CD14-positive monocyte (primary cell): ENCODE measurements around the gene TPRG1. TPM values are rescaled to one million over a fixed set of nuclear protein-coding genes. Genes with fewer than 3 reads are reported as not detected.

Experiments
- DNase-seq, 3 donors: peaks; one replicate each; pipeline ENCODE4 v3.0.0-alpha.2; 2011 to 2022
- H2AFZ ChIP-seq: 2 replicates; pipeline ENCODE4 v1.6.0; 2012; ENCODE audit warnings: mild to moderate bottlenecking, low read depth, low read length, inconsistent platforms; ENCODE audit not compliant: insufficient read depth, poor library complexity, severe bottlenecking
- H3K27ac ChIP-seq, 2 donors: 1 replicate in 1 of 2; 2 replicates in 1 of 2; pipeline ENCODE4 v1.5.1; 2012 to 2013; ENCODE audit warnings: low read length in 2 of 2, control low read depth in 1 of 2, inconsistent platforms in 1 of 2, low read depth in 1 of 2, mild to moderate bottlenecking in 1 of 2
- H3K27me3 ChIP-seq, 2 donors: one replicate each; pipeline versions ENCODE4 v1.6.0 to v1.6.1; 2011 to 2013; ENCODE audit warnings: low read length in 2 of 2; ENCODE audit not compliant: control insufficient read depth in 2 of 2, insufficient read depth in 2 of 2
- H3K36me3 ChIP-seq, 2 donors: replicated peaks in 1 of 2; 1 replicate in 1 of 2; 2 replicates in 1 of 2; pipeline versions ENCODE4 v1.5.1 to v1.6.1; 2012 to 2013; ENCODE audit warnings: low read length in 2 of 2, control low read depth in 1 of 2, inconsistent platforms in 1 of 2, mild to moderate bottlenecking in 1 of 2; ENCODE audit not compliant: insufficient read depth in 2 of 2, control insufficient read depth in 1 of 2
- H3K4me1 ChIP-seq, 2 donors: 1 replicate in 1 of 2; 2 replicates in 1 of 2; pipeline versions ENCODE4 v1.5.1 to v1.6.1; 2012 to 2013; ENCODE audit warnings: low read length in 2 of 2, control low read depth in 1 of 2, inconsistent platforms in 1 of 2, mild to moderate bottlenecking in 1 of 2, moderate library complexity in 1 of 2; ENCODE audit not compliant: insufficient read depth in 2 of 2, control insufficient read depth in 1 of 2
- H3K4me2 ChIP-seq: replicated peaks from 2 replicates; pipeline ENCODE3; 2012; ENCODE audit warnings: low read length, moderate library complexity, mild to moderate bottlenecking; ENCODE audit not compliant: poor library complexity, severe bottlenecking; ENCODE audit errors: extremely low read depth
- H3K4me3 ChIP-seq, 3 experiments: fragments of 200-600 bp in 1 of 3; sonication (generic) in 1 of 3; replicated peaks in 1 of 3; 1 replicate in 2 of 3; 2 replicates in 1 of 3; pipeline ENCODE4 v1.5.1; 2011 to 2013; ENCODE audit warnings: low read length in 3 of 3, mild to moderate bottlenecking in 3 of 3, control low read depth in 2 of 3, low read depth in 2 of 3, inconsistent platforms in 1 of 3, moderate library complexity in 1 of 3
- H3K79me2 ChIP-seq: 2 replicates; pipeline ENCODE4 v1.6.0; 2012; ENCODE audit warnings: mild to moderate bottlenecking, control low read depth, inconsistent platforms, low read length, moderate library complexity; ENCODE audit not compliant: insufficient read depth
- H3K9ac ChIP-seq: 2 replicates; pipeline ENCODE4 v1.6.0; 2017; ENCODE audit warnings: low read length, mild to moderate bottlenecking; ENCODE audit not compliant: insufficient read depth, poor library complexity, severe bottlenecking
- H3K9me3 ChIP-seq, 2 donors: replicated peaks in 1 of 2; 1 replicate in 1 of 2; 2 replicates in 1 of 2; pipeline versions ENCODE4 v1.5.1 to v1.6.1; 2012 to 2013; ENCODE audit warnings: low read length in 2 of 2, control low read depth in 1 of 2; ENCODE audit not compliant: control insufficient read depth in 1 of 2, insufficient read depth in 1 of 2
- H4K20me1 ChIP-seq: 2 replicates; pipeline ENCODE4 v1.6.0; 2012; ENCODE audit warnings: mild to moderate bottlenecking, low read length, control low read depth, moderate library complexity; ENCODE audit not compliant: insufficient read depth
- H3K27ac Mint-ChIP-seq, 7 donors: one replicate each; pipeline ENCODE4 v1.8.0; 2020; ENCODE audit warnings: mild to moderate bottlenecking in 7 of 7, mixed read lengths in 7 of 7, moderate library complexity in 6 of 7, inconsistent platforms in 2 of 7
- H3K27me3 Mint-ChIP-seq, 3 donors: one replicate each; pipeline ENCODE4 v1.8.0; 2021 to 2022; ENCODE audit warnings: low read depth in 3 of 3, mild to moderate bottlenecking in 3 of 3, mixed read lengths in 3 of 3, moderate library complexity in 3 of 3, inconsistent platforms in 1 of 3
- H3K36me3 Mint-ChIP-seq, 2 donors: one replicate each; pipeline ENCODE4 v1.8.0; 2020; ENCODE audit warnings: mixed read lengths in 2 of 2, inconsistent platforms in 1 of 2, mild to moderate bottlenecking in 1 of 2
- H3K4me1 Mint-ChIP-seq: one replicate; pipeline ENCODE4 v1.8.0; 2020; ENCODE audit warnings: mild to moderate bottlenecking, mixed read lengths
- H3K4me3 Mint-ChIP-seq, 2 donors: one replicate each; pipeline ENCODE4 v1.8.0; 2020; ENCODE audit warnings: mild to moderate bottlenecking in 2 of 2, mixed read lengths in 2 of 2, moderate library complexity in 1 of 2
- H3K9me3 Mint-ChIP-seq, 7 donors: one replicate each; pipeline ENCODE4 v1.8.0; 2020 to 2022; ENCODE audit warnings: mixed read lengths in 7 of 7, mild to moderate bottlenecking in 6 of 7, moderate library complexity in 6 of 7, inconsistent platforms in 2 of 7
- WGBS: methylation state at CpG from one replicate; pipeline ENCODE4 v1.1.5; 2013; ENCODE audit warnings: missing lambda C conversion rate; ENCODE audit not compliant: insufficient coverage; 5-methylcytosine and 5-hydroxymethylcytosine counted together
- intact Hi-C, 2 donors: fragments of 100-400 bp; cut with micrococcal nuclease; formaldehyde crosslinking; loops; one replicate each; pipeline versions ENCODE4 v1.15.0 to v1.15.1; 2023
- polyA plus RNA-seq, 3 donors: library from polyadenylated mRNA; depleted of rRNA in 1 of 3; unstranded in 2 of 3; stranded (reverse) in 1 of 3; fragments of 300-500 nt in 2 of 3; fragments of >200 nt in 1 of 3; fragmentation: Illumina TruSeq in 2 of 3; gene quantifications; 1 replicate in 2 of 3; 2 replicates in 1 of 3; pipeline ENCODE4 v1.2.3, GENCODE V29; 2012 to 2021
- TF ChIP-seq, protein P1 (sequence below): fragments of 200-600 bp; IDR thresholded peaks from one replicate; pipeline ENCODE4 v1.8.0; 2022; ENCODE audit warnings: antibody characterized with exemption, mild to moderate bottlenecking

Gene TPRG1
- polyA plus RNA-seq, 3 donors: 0.14 to 1.7 (median 0.55) TPM

DNA sequence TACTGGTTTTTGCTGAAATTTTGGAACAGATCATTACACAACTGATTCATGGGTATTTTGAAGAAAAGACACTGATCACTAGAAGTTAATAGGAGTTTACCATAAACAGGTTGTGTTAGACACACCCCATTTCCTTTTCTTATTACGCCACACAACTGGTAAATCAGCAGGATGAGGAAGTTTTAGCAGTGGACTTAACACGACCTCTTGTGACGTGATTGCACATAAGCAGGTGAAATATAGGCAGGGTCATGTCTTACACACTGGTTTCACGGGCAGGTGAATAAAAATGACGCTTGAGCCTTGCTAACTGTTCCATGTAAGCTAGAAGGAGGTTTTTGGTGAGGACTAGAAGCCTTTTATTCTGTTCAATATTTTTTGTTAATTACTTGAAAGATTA lies 27.1 kb upstream of the TPRG1 start:
- Mint-ChIP-seq H3K27ac (peak overlapping the region in 5 of 7 donors; percentile 28 to 66 (median 58)), H3K27me3 (peaks cover 2 to 5% (median 3%) of the 10 kb centered on the region in 3 donors), H3K36me3 (no peaks in the 10 kb centered on the region), H3K4me3 (no peak overlapping the region), H3K9me3 (no peaks in the 10 kb centered on the region), H3K4me1 (peaks cover 25% of the 10 kb centered on the region)
- Histone ChIP-seq H3K4me2 (no peak overlapping the region), H3K79me2 (no peaks in the 10 kb centered on the region), H4K20me1 (no peaks in the 10 kb centered on the region), H2AFZ (no peak overlapping the region), H3K27ac (no peak overlapping the region), H3K27me3 (no peaks in the 10 kb centered on the region), H3K9ac (no peak overlapping the region), H3K9me3 (no peaks in the 10 kb centered on the region), H3K4me1 (peaks cover 16 to 21% of the 10 kb centered on the region in 2 donors), H3K4me3 (no peak overlapping the region), H3K36me3 (no peaks in the 10 kb centered on the region)
- intact Hi-C loops: loop anchor here (5.0 kb wide), 2 partner anchors 1402 to 1527 kb away; no protein-coding TSS in a partner anchor
- 23% methylated on average over 4 of the region's 5 CpGs for WGBS
- TF ChIP-seq, protein P1, sequence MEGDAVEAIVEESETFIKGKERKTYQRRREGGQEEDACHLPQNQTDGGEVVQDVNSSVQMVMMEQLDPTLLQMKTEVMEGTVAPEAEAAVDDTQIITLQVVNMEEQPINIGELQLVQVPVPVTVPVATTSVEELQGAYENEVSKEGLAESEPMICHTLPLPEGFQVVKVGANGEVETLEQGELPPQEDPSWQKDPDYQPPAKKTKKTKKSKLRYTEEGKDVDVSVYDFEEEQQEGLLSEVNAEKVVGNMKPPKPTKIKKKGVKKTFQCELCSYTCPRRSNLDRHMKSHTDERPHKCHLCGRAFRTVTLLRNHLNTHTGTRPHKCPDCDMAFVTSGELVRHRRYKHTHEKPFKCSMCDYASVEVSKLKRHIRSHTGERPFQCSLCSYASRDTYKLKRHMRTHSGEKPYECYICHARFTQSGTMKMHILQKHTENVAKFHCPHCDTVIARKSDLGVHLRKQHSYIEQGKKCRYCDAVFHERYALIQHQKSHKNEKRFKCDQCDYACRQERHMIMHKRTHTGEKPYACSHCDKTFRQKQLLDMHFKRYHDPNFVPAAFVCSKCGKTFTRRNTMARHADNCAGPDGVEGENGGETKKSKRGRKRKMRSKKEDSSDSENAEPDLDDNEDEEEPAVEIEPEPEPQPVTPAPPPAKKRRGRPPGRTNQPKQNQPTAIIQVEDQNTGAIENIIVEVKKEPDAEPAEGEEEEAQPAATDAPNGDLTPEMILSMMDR: peak; percentile 45
- DNase-seq: peak; percentile 58 to 84 (median 79)

DNA sequence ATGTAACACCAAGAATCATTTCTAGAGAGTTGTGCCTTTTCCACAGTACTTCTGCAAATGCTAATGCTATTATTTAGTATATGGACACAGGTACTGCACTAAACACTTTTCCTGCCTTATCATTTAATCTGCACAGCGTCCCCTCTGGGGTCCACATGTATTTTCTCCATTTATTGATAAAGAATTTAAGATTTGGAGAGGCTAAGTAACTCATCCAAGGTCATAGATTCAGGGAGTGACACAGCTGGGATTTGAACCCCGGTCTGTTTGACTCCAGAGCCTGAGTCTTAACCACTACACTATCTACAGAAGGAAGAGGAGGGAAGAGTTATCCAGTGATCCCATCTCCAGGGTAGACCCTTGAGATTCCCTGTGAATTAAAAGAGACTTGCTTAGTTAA lies 24.9 kb upstream of the TPRG1 start:
- no CpG with 5 or more reads among the region's 2 CpGs for WGBS
- no peaks in the 10 kb centered on the region for H3K79me2 ChIP-seq
- TF ChIP-seq, protein P1: no peak
- no peaks in the 10 kb centered on the region for H4K20me1 ChIP-seq
- H3K9me3 ChIP-seq: no peaks in the 10 kb centered on the region
- Mint-ChIP-seq H3K27ac (peak overlapping the region in 1 of 7 donors; percentile 17), H3K9me3 (no peaks in the 10 kb centered on the region), H3K4me1 (peaks cover 25% of the 10 kb centered on the region), H3K27me3 (peaks cover 3 to 6% (median 5%) of the 10 kb centered on the region in 3 donors), H3K4me3 (no peak overlapping the region), H3K36me3 (no peaks in the 10 kb centered on the region)
- no peak for DNase-seq
- H2AFZ ChIP-seq: no peak overlapping the region
- H3K4me1 ChIP-seq: peaks cover 16 to 21% of the 10 kb centered on the region in 2 donors
- H3K27ac ChIP-seq: no peak overlapping the region
- no peak overlapping the region for H3K4me2 ChIP-seq
- H3K36me3 ChIP-seq: no peaks in the 10 kb centered on the region
- intact Hi-C loops: loop anchor here (5.0 kb wide), 2 partner anchors 1405 to 1530 kb away; no protein-coding TSS in a partner anchor
- no peak overlapping the region for H3K9ac ChIP-seq
- H3K27me3 ChIP-seq: no peaks in the 10 kb centered on the region
- H3K4me3 ChIP-seq: no peak overlapping the region
